HG03378 (cell line): ENCODE data around the gene ENTPD1.

Experiments used
- ATAC-seq: cut with Tn5 transposase; IDR thresholded peaks from one replicate; pipeline ENCODE4 v1.9.1; 2021; ENCODE audit warnings: mild to moderate bottlenecking, moderate library complexity; ENCODE audit not compliant: unreplicated experiment

ENTPD1 gene

DNA sequence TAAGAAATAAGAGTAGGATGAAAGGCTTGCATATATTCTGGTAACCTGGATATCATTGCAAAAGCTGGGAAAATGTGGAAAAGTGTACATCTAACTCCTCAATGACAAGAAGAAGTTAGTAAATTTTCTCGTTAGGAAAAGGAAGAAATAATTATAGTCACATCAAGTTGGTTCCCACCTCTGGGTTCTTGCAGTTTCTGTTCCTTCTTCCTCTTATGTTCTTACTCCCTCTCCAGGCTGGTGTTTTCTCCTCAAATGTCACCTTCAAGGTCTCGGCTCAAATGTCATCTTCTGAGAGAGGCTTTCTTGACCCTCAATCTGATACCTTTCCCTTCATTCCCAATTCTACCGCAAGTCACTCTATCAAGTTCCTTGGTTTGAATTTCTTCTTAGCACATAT lies 64.4 kb downstream of the ENTPD1 start:
- peak; percentile 43 for ATAC-seq

- no peak for ATAC-seq
These were observed 65.8 kb downstream of the ENTPD1 start for GRCh38 chr10:95821720-95822119.

GRCh38 chr10:95830044-95830443 lies 74.1 kb downstream of the ENTPD1 start:
- ATAC-seq: no peak

GRCh38 chr10:95831076-95831475 lies 75.1 kb downstream of the ENTPD1 start:
- no peak for ATAC-seq

- no peak for ATAC-seq
These were observed 75.6 kb downstream of the ENTPD1 start for GRCh38 chr10:95831515-95831914.

DNA sequence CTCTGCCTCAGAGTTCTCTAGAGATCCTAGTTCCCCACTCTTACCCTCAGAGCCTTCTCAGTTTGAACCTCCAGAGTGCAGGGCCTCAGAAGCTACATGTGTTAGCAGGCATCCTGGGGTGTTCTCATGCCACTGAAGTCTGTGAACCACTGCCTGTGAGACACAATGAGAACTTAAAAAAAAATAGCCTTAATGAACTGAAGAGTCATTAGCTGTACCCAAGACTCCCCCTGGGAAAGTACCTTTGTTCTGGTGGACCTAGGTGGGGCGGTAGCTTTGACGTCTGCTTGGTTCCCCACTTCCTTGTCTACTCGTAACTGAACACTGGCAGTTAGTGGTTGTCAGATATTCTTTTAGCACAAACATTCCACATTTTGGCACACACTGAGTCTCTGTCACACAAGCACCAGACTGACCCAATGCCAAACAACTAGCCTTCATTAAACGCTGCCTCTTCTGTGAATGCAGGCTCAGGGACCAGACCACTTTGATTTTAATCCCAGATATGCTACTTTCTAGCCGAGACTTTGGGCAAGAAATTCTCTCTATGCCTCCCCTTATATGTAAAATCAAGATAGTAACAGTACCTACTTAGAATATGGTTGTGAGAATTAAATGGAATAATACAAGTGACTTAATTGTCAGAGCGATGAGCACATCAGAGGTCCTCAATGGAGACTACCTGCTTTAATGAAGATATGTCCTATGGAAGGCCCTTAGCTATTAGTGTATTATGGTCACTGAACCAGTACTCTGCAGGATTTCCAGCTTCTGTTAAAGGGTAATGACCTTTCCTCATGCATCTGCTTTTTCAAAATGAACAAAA lies 76.5 kb downstream of the ENTPD1 start:
- ATAC-seq: peak; percentile 88

DNA sequence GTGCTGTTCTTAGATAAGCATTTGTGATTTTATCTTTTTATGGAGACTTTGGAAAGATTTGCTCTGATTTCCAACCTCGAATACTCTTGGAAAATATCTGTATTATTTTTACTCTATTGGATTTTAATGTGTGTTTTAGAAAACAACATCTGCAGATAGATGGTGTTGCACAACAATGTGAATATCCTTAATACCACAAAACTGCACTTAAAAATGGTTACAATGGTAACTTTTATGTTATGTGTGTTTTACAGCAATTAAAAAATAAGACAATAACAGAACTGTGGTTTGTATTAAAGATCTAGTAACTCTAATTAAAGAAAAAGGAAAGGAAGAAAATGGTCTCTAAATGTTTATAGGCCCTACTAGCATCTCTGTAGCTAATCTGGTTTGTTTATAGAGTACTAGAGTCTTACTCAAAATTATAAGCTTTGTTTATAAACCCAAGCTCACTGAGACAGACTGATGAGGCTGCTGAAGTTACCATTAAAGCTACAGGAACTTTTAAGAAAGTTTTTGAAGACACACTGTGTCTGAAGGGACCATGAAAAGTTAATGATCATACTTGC lies 77.2 kb downstream of the ENTPD1 start:
- no peak for ATAC-seq

DNA sequence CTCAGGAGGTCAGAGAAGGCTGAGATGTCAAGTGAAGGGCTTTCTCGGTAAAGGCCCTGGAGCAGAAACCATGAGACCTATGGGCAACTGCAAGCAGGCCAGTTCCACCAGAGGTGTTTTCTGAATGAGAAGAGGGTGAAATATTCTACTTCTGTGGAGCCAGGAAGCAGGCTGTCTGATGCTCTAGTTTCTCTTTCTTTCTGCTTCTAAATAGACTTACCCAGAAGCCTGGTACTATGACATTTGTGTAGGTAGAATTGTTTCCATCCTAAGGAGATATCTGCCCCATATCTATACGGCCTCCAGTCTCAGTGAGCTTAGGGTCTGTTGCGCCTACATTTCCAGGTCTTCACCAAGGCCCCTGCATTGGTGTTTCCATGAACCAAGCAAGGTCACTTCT lies 78.4 kb downstream of the ENTPD1 start:
- no peak for ATAC-seq

GRCh38 chr10:95835149-95835860 lies 79.3 kb downstream of the ENTPD1 start:
- no peak for ATAC-seq

DNA sequence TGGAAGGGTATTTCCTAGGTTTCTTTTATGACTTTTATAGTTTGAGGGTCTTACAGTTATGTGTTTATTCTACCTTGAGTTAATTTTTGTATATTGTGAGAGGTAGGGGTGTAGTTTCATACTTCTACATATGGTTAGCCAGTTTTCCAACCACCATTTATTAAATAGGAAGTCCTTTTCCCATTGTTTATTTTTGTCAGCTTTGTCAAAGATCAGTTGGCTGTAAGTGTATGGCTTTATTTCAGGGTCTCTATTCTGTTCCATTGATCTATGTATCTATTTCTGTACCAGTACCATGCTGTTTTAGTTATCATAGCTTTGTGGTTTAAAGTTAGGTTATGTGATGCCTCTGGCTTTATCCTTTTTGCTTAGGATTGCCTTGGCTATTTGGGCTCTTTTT lies 79.9 kb downstream of the ENTPD1 start:
- ATAC-seq: no peak

DNA sequence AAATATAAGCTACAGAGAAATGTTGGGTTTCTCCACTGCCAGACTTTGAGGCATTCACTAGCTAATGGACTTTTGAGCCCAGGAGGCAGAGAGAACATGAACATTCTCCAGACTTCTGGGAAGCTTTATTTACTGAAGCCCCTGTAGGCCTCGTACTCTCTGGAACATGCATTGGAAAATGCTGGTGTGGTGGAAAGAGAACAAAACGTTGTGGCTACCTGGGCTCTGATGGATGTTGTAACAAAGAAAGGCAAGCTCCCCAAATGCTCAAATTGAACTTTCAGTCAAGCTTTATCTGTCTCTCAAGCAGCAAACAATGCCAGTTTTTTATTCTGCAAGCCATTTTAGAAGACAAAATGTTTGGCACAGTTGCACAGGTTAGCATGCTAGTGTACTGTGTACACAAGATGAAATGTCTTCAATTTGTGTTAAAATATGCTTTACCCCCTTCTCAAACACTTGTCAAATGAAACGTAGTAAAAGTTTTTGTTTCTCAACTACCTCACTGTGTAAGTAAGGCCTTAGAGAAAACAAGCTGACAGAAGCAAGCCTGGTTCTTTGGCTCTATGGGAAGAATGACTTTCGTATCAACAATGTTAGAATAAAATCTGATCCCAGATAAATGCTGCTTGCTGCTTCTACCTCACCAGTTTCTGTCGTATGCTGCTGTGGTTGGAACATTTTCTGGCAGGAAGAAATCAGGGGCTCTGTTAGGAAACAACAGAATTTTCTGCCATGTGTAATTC lies 80.8 kb downstream of the ENTPD1 start:
- no peak for ATAC-seq

DNA sequence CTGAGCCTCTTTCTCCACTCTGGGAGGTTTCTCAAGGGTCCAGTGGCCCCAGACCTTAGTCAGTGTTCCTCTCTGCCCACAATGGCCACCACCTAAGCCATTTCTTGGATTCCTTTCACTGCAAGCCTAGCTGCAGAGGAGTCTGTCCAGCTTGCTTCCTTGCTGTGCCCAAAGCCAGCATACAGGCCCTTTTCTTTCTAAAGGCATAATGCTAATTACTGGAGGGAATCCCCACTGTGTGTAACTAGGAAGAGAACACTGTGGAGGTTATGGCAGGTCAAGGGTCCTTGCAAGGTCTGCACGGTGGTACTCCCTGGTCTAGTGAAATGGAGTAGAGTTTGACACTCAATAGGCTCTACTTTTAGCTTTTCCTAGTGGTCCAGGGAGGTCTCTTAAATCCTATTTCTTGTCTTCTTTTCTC lies 81.4 kb downstream of the ENTPD1 start:
- peak; percentile 31 for ATAC-seq

GRCh38 chr10:95837783-95838182 lies 81.8 kb downstream of the ENTPD1 start:
- peak; percentile 45 for ATAC-seq

- no peak for ATAC-seq
These were observed 84.2 kb downstream of the ENTPD1 start for GRCh38 chr10:95840121-95840520.

GRCh38 chr10:95840681-95841080 lies 84.7 kb downstream of the ENTPD1 start:
- ATAC-seq: no peak

DNA sequence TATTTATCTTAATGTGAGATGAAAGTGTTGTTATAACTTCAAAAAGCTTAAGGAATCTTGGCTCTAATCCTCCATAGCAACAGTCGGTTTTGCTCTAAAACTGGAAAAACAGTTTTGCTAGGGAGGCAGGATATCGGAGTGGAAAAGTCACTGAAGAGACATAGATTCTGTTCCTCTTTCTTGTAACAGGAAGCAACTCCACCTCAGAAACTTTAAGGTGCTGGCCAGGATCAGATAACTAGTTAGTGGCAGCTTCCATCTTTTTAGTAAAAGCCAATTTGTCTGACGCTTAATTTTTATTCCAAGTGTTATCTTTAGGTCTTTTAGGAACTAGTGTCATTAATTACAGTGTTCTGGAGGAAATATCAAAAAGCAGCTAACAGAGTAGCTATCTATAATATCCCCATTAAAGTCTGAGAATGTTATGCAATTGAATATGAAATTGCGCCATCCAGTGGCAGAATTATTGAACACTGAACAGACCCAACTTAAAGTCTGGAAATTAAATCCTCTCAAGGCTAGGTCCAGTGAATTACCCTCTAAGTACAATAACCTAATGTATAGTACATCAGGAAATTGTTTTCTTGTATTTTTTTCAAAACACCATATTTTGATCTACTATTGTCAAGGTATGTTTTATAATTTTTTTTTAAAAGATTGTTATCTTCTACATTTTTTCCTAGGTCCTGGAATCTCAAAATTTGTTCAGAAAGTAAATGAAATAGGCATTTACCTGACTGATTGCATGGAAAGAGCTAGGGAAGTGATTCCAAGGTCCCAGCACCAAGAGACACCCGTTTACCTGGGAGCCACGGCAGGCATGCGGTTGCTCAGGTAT lies 85.9 kb downstream of the ENTPD1 start:
- ATAC-seq: peak; percentile 32

GRCh38 chr10:95845411-95845810 lies 89.4 kb downstream of the ENTPD1 start:
- ATAC-seq: no peak

DNA sequence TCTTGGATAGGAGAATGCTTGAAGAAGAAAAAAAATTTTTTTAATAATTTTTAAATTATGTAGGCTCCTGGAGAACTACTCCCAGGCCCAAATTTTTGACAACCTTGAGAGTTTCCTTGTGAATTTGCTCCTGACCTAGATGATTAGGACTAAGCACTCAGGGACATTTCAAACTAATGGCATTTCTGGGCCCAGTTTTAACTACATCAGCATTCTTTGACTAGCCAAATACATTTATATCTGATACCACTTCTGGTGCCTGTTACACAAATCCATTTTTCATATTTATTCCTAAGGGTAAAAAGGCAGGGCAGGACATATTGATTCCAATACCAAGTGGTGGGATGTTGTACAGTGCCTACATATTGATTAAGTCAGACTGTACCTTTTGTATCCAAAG lies 91.0 kb downstream of the ENTPD1 start:
- ATAC-seq: no peak

- no peak for ATAC-seq
These were observed 92.9 kb downstream of the ENTPD1 start for GRCh38 chr10:95848841-95849240.

DNA sequence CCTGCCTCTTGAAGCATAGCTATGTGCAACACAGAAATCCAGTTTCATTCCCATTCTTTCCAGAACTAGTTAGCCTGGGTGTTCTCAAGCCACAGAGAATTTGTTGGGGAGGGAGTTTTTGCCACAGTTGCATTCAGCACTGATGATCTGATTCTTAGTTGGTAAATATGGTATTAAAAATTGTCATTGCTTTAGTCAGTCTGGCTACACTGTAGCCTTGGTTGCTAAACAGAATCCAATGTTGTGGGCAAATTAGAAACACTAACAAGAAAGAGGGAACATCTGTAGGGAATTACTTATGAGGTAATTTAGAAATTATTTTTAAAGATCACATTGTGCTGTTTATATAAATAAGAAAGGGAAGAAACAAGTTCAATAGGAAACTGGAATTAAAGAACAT lies 94.8 kb downstream of the ENTPD1 start:
- ATAC-seq: no peak
